ENCODE results near the gene PIWIL1. TPM values are rescaled to one million over a fixed set of nuclear protein-coding genes. Genes with fewer than 3 reads are reported as not detected.

PIWIL1 gene
- total RNA-seq, 1 donor from 2014 or later, result not detected

GRCh38 chr12:130330685-130331084 lies 7.0 kb upstream of the PIWIL1 start:
- Mint-ChIP-seq H3K4me3 (no peak overlapping the region), H3K36me3 (ENCODE audit: low read depth) (no peaks in the 10 kb centered on the region), H3K27me3 (peaks cover 3% of the 10 kb centered on the region), H3K27ac (no peak overlapping the region), H3K4me1 (no peaks in the 10 kb centered on the region), H3K9me3 (no peaks in the 10 kb centered on the region)
- ChIA-PET CTCF (no interaction called here), POLR2A (no interaction called here)
- intact Hi-C loops (cut with micrococcal nuclease), result no loop called here
- DNase-seq (no peak), ATAC-seq (ENCODE audit: low read depth) (no peak)
- TF ChIP-seq, protein P1, sequence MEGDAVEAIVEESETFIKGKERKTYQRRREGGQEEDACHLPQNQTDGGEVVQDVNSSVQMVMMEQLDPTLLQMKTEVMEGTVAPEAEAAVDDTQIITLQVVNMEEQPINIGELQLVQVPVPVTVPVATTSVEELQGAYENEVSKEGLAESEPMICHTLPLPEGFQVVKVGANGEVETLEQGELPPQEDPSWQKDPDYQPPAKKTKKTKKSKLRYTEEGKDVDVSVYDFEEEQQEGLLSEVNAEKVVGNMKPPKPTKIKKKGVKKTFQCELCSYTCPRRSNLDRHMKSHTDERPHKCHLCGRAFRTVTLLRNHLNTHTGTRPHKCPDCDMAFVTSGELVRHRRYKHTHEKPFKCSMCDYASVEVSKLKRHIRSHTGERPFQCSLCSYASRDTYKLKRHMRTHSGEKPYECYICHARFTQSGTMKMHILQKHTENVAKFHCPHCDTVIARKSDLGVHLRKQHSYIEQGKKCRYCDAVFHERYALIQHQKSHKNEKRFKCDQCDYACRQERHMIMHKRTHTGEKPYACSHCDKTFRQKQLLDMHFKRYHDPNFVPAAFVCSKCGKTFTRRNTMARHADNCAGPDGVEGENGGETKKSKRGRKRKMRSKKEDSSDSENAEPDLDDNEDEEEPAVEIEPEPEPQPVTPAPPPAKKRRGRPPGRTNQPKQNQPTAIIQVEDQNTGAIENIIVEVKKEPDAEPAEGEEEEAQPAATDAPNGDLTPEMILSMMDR (IDR thresholded peaks at IDR 0.05), result no peak

DNA sequence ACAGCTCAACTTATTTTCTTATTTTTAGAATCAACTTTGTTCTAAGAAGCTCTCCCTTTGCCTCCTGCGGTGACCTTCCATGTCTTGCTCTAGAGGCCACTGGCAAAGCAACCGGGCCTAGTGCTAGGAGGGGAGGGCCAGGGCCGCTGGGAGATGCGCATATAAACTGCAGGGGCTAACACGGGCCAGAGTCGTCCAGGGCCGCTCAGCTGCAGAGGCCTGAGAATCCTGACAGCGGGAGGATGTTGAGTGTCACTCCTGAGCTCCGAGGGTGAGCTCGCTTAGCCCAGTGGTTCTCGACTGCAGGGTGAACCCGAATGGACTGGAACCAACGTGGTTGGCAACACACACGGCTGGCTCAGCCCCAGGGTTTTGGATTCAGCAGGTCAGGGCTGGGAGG lies 6.5 kb upstream of the PIWIL1 start:
- TF ChIP-seq, protein P1 (IDR thresholded peaks at IDR 0.05), result no peak
- H3K4me3 Mint-ChIP-seq, result no peak overlapping the region
- H3K4me1 Mint-ChIP-seq, result no peaks in the 10 kb centered on the region
- H3K27me3 Mint-ChIP-seq, result peaks cover 3% of the 10 kb centered on the region
- intact Hi-C loops (cut with micrococcal nuclease), result no loop called here
- no peaks in the 10 kb centered on the region for H3K9me3 Mint-ChIP-seq
- no peak for DNase-seq
- ChIA-PET POLR2A (no interaction called here), CTCF (no interaction called here)
- no peak overlapping the region for H3K27ac Mint-ChIP-seq
- no peak for ATAC-seq (ENCODE audit: low read depth)
- no peaks in the 10 kb centered on the region for H3K36me3 Mint-ChIP-seq (ENCODE audit: low read depth)

DNA sequence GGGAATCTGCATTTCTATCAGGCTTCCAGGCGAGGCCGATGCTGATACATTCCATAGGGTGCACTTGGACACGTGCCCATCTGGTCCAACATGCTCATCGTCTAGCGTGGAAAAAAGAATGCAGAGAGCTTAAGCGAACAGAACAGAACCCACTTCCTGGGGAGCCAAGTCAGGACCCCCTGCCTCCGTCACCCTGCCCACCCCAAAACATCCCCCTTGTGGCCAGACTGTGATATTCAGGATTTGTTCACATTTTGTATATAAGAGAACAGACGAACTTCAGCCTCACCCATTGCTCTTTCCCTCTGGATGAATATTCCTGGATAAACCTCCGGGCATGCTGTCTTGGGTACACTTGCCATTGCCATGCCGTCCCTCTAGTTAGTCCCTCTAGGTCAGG lies 4.3 kb upstream of the PIWIL1 start:
- POLR2A ChIA-PET, result no interaction called here
- DNase-seq (no peak), ATAC-seq (ENCODE audit: low read depth) (no peak)
- no peak overlapping the region for H3K27ac Mint-ChIP-seq
- no peaks in the 10 kb centered on the region for H3K9me3 Mint-ChIP-seq
- intact Hi-C loops (cut with micrococcal nuclease), result no loop called here
- H3K4me1 Mint-ChIP-seq, result no peaks in the 10 kb centered on the region
- TF ChIP-seq, protein P1 (IDR thresholded peaks at IDR 0.05), result no peak
- CTCF ChIA-PET, result no interaction called here
- no peak overlapping the region for H3K4me3 Mint-ChIP-seq
- H3K36me3 Mint-ChIP-seq (ENCODE audit: low read depth), result no peaks in the 10 kb centered on the region
- peaks cover 3% of the 10 kb centered on the region for H3K27me3 Mint-ChIP-seq

GRCh38 chr12:130334399-130334798 lies 3.3 kb upstream of the PIWIL1 start:
- no peak overlapping the region for H3K4me3 Mint-ChIP-seq
- no peak for DNase-seq
- H3K27ac Mint-ChIP-seq, result no peak overlapping the region
- POLR2A ChIA-PET, result no interaction called here
- H3K9me3 Mint-ChIP-seq, result no peaks in the 10 kb centered on the region
- H3K4me1 Mint-ChIP-seq, result no peaks in the 10 kb centered on the region
- intact Hi-C loops (cut with micrococcal nuclease), result no loop called here
- TF ChIP-seq, protein P1 (IDR thresholded peaks at IDR 0.05), result no peak
- no peak for ATAC-seq (ENCODE audit: low read depth)
- H3K27me3 Mint-ChIP-seq, result peaks cover 3% of the 10 kb centered on the region
- no peaks in the 10 kb centered on the region for H3K36me3 Mint-ChIP-seq (ENCODE audit: low read depth)
- CTCF ChIA-PET, result no interaction called here

- TF ChIP-seq, protein P1 (IDR thresholded peaks at IDR 0.05), result no peak
- no peak overlapping the region for H3K27ac Mint-ChIP-seq
- peaks cover 6% of the 10 kb centered on the region for H3K27me3 Mint-ChIP-seq
- no peak for DNase-seq
- ATAC-seq (ENCODE audit: low read depth), result no peak
- CTCF ChIA-PET, result no interaction called here
- H3K4me3 Mint-ChIP-seq, result no peak overlapping the region
- no peaks in the 10 kb centered on the region for H3K4me1 Mint-ChIP-seq
- intact Hi-C loops (cut with micrococcal nuclease), result loop anchor here (5.0 kb wide), 1 partner anchor 308 kb away; no protein-coding TSS in a partner anchor
- H3K9me3 Mint-ChIP-seq, result no peaks in the 10 kb centered on the region
- POLR2A ChIA-PET, result no interaction called here
- no peaks in the 10 kb centered on the region for H3K36me3 Mint-ChIP-seq (ENCODE audit: low read depth)
Observed at GRCh38 chr12:130334937-130335336, 2.8 kb upstream of the PIWIL1 start.
